CD4-positive, CD25-positive, alpha-beta regulatory T cell (primary cell): Measurements from ENCODE around the gene TSPEAR. TPM values are rescaled to one million over a fixed set of nuclear protein-coding genes. Genes with fewer than 3 reads are reported as not detected.

Experiments
- ATAC-seq, 2 donors: fragments of 150-1000 bp; cut with Tn5 transposase; one replicate each; pipeline ENCODE4 v1.10.0; 2021; ENCODE audit warnings: low read depth in 2 of 2, moderate number of reproducible peaks in 2 of 2, moderate library complexity in 1 of 2
- DNase-seq, 3 donors: peaks; one replicate each; pipeline versions ENCODE4 v3.0.0 to v3.0.0-alpha.2; 2012 to 2022; ENCODE audit warnings: mixed read lengths in 1 of 3
- H3K27ac ChIP-seq: one replicate; pipeline ENCODE4 v1.7.0; 2013; ENCODE audit warnings: mild to moderate bottlenecking, low read length; ENCODE audit not compliant: insufficient read depth, poor library complexity, severe bottlenecking
- H3K27me3 ChIP-seq: one replicate; pipeline ENCODE4 v1.7.0; 2013; ENCODE audit warnings: low read length; ENCODE audit not compliant: control insufficient read depth, insufficient read depth
- H3K36me3 ChIP-seq: one replicate; pipeline ENCODE4 v1.7.0; 2013; ENCODE audit warnings: mild to moderate bottlenecking, low read length, moderate library complexity; ENCODE audit not compliant: control insufficient read depth, insufficient read depth
- H3K4me1 ChIP-seq: 2 replicates; pipeline ENCODE4 v1.7.0; 2013; ENCODE audit warnings: mild to moderate bottlenecking, low read length; ENCODE audit not compliant: insufficient read depth, control insufficient read depth, poor library complexity, severe bottlenecking
- H3K4me3 ChIP-seq: one replicate; pipeline ENCODE4 v1.7.0; 2013; ENCODE audit warnings: low read depth, mild to moderate bottlenecking, low read length, moderate library complexity
- H3K9me3 ChIP-seq, 2 experiments: 1 replicate in 1 of 2; 2 replicates in 1 of 2; pipeline ENCODE4 v1.7.0; 2013; ENCODE audit warnings: low read length in 2 of 2, mild to moderate bottlenecking in 1 of 2, moderate library complexity in 1 of 2; ENCODE audit not compliant: control insufficient read depth in 2 of 2
- H3K27ac Mint-ChIP-seq, 3 donors: one replicate each; pipeline ENCODE4 v1.8.0; 2020 to 2022; ENCODE audit warnings: mild to moderate bottlenecking in 3 of 3, mixed read lengths in 3 of 3, moderate library complexity in 2 of 3
- H3K27me3 Mint-ChIP-seq: one replicate; pipeline ENCODE4 v1.8.0; 2022; ENCODE audit warnings: mild to moderate bottlenecking, mixed read lengths
- H3K36me3 Mint-ChIP-seq: one replicate; pipeline ENCODE4 v1.8.0; 2020; ENCODE audit warnings: mixed read lengths
- H3K4me1 Mint-ChIP-seq, 4 donors: one replicate each; pipeline ENCODE4 v1.8.0; 2020 to 2022; ENCODE audit warnings: mixed read lengths in 4 of 4, mild to moderate bottlenecking in 1 of 4
- H3K4me3 Mint-ChIP-seq, 4 donors: one replicate each; pipeline ENCODE4 v1.8.0; 2020 to 2022; ENCODE audit warnings: mild to moderate bottlenecking in 4 of 4, mixed read lengths in 4 of 4, moderate library complexity in 3 of 4
- H3K9me3 Mint-ChIP-seq, 7 donors: one replicate each; pipeline ENCODE4 v1.8.0; 2020 to 2022; ENCODE audit warnings: mixed read lengths in 7 of 7, mild to moderate bottlenecking in 3 of 7, moderate library complexity in 2 of 7
- polyA plus RNA-seq, 4 donors: library from polyadenylated mRNA; unstranded; fragments of 300-500 nt; fragmentation: Illumina TruSeq; gene quantifications; one replicate each; pipeline ENCODE4 v1.2.3, GENCODE V29; 2021
- total RNA-seq: library from RNA; stranded (reverse); gene quantifications from one replicate; pipeline ENCODE4 v1.2.3, GENCODE V29; 2022

TSPEAR gene
- total and polyA plus RNA-seq, 5 donors from 2014 or later = 0.05 TPM; not detected in 4

DNA sequence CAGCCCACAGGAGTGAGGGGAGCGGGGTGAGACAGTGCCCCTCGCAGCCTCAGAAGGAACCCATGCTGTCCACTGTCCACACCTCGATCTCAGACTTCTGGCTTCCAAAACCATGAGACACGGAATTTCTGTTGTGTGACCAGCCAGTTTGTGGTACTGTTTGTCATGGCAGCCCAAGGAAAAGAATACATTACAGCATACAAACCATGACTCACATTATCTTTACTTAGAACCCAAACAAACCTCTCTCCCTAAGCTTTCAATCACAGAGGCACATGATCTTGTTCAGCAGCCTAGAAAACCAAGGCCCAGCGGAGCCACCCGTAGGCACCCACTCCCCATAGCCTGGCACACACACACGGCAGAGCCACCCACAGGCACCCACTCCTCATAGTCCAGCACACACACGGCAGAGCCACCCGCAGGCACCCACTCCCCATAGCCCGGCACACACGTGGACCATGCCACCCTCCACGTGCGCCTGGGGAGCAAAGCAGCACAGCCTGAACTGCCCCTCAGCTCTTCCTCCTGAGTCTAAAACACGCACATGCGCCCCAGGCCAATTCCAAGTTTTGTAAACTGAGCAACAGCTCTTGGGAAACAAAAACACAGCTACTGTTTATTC, 138.3 kb downstream of the TSPEAR start:
- Mint-ChIP-seq H3K27me3 (peaks cover 23% of the 10 kb centered on the region), H3K4me3 (no peak overlapping the region), H3K9me3 (peaks cover 0 to 18% (median 1%) of the 10 kb centered on the region in 7 donors), H3K36me3 (peaks cover 6% of the 10 kb centered on the region), H3K4me1 (peaks cover 0 to 7% (median 0%) of the 10 kb centered on the region in 4 donors), H3K27ac (peak overlapping the region in 1 of 3 donors; percentile 73)
- H3K36me3 ChIP-seq = no peaks in the 10 kb centered on the region
- no peaks in the 10 kb centered on the region for H3K27me3 ChIP-seq
- no peak for ATAC-seq
- no peak overlapping the region for H3K27ac ChIP-seq
- H3K9me3 ChIP-seq = peaks cover 11 to 12% of the 10 kb centered on the region in 2 experiments
- peaks cover 5% of the 10 kb centered on the region for H3K4me1 ChIP-seq
- H3K4me3 ChIP-seq = no peak overlapping the region
- DNase-seq = no peak

DNA sequence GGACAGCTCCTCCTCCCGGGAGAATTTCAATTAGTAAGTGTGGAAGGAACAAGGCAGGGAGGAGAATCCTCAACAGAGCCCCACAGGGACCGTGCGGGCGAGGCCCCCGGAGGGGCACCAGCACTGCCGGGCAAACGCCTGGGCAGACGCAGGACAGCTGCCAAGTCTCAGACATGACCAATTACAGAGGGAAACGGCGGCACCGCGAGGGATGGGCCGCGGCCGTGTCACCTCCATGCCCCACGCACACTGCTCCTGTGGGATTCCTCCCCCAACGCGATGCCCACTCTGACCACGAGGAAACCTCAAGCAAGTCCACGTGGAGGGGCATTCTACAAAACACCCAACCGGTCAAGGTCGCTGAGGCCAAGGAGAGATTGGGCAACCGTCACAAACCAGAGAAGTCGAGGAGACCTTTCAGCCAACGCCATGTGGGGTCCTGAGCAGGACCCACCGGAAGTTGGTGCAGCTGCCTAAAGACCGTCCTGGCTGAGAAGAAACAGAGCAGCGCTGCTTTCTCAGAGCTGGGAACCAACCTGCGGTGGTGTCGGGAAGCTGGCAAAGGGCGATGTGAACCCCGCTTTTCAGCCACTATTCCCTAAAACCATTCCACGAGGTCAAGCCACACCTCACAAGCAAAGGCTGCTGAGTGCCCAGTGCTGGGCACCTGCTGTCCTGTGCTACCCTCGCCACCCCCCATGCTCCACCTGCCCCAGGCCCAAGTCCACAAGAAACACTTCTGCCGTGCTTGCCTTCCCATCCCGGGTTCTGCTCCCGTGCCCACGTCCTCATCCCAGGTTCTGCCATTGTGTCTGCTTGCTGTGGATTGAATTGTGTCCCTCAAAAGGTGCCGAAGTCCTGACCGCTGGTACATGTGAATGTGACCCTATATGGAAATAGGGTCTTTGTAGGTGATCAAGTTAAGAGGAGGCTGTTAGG, 139.3 kb downstream of the TSPEAR start:
- no peak for ATAC-seq
- Histone ChIP-seq H3K36me3 (no peaks in the 10 kb centered on the region), H3K4me3 (no peak overlapping the region), H3K27ac (no peak overlapping the region), H3K4me1 (peaks cover 5% of the 10 kb centered on the region), H3K9me3 (peaks cover 6 to 8% of the 10 kb centered on the region in 2 experiments), H3K27me3 (no peaks in the 10 kb centered on the region)
- no peak overlapping the region for H3K4me3 Mint-ChIP-seq
- peaks cover 0 to 7% (median 0%) of the 10 kb centered on the region in 4 donors for H3K4me1 Mint-ChIP-seq
- peaks cover 23% of the 10 kb centered on the region for H3K27me3 Mint-ChIP-seq
- no peak overlapping the region for H3K27ac Mint-ChIP-seq
- peaks cover 0 to 11% (median 3%) of the 10 kb centered on the region in 7 donors for H3K9me3 Mint-ChIP-seq
- no peak for DNase-seq
- peaks cover 3% of the 10 kb centered on the region for H3K36me3 Mint-ChIP-seq

DNA sequence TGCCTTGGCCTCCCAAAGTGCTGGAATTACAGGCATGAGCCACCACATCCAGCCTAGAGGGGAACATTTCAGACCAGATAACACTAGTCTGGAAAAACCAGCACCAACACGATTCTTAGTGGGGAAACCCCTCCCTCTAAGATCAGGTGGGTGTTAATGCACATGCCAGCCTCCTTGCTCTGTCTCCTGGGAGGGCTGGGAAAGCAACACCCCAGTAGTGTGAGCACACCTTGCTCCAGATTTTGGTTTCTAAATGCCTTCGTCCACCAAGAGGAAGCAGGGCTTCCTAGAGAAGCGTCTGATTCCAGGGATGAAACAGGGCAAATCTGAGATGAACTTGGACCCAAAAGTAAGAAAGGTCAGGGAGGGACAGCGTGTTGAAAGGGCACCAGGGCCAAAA, 140.1 kb downstream of the TSPEAR start:
- no peak overlapping the region for H3K27ac Mint-ChIP-seq
- no peaks in the 10 kb centered on the region for H3K36me3 Mint-ChIP-seq
- H3K4me3 Mint-ChIP-seq = no peak overlapping the region
- H3K9me3 Mint-ChIP-seq = peaks cover 0 to 6% (median 1%) of the 10 kb centered on the region in 7 donors
- no peak for DNase-seq
- Histone ChIP-seq H3K27me3 (no peaks in the 10 kb centered on the region), H3K4me1 (peaks cover 5% of the 10 kb centered on the region), H3K36me3 (no peaks in the 10 kb centered on the region), H3K27ac (no peak overlapping the region), H3K9me3 (no peaks in the 10 kb centered on the region), H3K4me3 (no peak overlapping the region)
- H3K4me1 Mint-ChIP-seq = peaks cover 0 to 7% (median 0%) of the 10 kb centered on the region in 4 donors
- ATAC-seq = no peak
- H3K27me3 Mint-ChIP-seq = peaks cover 23% of the 10 kb centered on the region

DNA sequence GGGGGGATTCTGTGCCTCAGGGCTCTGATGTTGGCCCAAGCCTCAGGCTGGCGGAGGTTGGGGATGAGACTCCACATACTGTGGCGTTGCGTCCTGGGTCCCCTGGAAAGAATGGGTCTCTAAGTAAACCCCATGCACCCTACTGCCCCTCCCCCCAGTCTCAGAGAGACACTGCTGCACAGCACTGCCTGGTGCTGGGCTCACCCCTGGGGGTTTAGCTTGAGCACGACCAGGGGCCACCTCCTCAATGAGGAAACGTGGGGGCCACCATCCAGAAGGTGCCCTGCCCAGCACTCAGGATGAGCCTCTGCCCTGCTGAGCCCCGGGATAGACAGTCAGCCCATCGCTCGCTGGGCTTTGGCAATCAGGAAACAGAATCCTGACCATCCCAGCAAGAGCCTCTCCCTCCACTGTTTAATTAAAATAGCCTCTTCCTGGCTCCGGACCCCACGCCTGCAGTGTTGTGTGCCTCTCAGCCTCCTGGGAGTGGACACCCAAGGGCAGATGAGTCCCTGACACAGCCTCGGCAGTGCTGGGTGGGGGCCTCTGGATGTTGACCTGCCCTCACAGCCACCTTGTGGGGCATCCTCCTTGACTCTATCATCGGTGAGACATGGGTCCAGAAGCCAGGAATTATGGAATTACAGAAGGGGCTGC, 141.4 kb downstream of the TSPEAR start:
- no peak overlapping the region for H3K4me3 Mint-ChIP-seq
- H3K4me1 ChIP-seq = peaks cover 10% of the 10 kb centered on the region
- no peaks in the 10 kb centered on the region for H3K9me3 ChIP-seq
- H3K9me3 Mint-ChIP-seq = peaks cover 0 to 3% (median 0%) of the 10 kb centered on the region in 7 donors
- peaks cover 14% of the 10 kb centered on the region for H3K27me3 Mint-ChIP-seq
- ATAC-seq (no peak), DNase-seq (no peak)
- H3K36me3 ChIP-seq = no peaks in the 10 kb centered on the region
- no peaks in the 10 kb centered on the region for H3K36me3 Mint-ChIP-seq
- H3K27me3 ChIP-seq = no peaks in the 10 kb centered on the region
- peak overlapping the region in 1 of 3 donors; percentile 60 for H3K27ac Mint-ChIP-seq
- peaks cover 6 to 12% (median 6%) of the 10 kb centered on the region in 4 donors for H3K4me1 Mint-ChIP-seq
- H3K4me3 ChIP-seq = no peak overlapping the region
- H3K27ac ChIP-seq = no peak overlapping the region

DNA sequence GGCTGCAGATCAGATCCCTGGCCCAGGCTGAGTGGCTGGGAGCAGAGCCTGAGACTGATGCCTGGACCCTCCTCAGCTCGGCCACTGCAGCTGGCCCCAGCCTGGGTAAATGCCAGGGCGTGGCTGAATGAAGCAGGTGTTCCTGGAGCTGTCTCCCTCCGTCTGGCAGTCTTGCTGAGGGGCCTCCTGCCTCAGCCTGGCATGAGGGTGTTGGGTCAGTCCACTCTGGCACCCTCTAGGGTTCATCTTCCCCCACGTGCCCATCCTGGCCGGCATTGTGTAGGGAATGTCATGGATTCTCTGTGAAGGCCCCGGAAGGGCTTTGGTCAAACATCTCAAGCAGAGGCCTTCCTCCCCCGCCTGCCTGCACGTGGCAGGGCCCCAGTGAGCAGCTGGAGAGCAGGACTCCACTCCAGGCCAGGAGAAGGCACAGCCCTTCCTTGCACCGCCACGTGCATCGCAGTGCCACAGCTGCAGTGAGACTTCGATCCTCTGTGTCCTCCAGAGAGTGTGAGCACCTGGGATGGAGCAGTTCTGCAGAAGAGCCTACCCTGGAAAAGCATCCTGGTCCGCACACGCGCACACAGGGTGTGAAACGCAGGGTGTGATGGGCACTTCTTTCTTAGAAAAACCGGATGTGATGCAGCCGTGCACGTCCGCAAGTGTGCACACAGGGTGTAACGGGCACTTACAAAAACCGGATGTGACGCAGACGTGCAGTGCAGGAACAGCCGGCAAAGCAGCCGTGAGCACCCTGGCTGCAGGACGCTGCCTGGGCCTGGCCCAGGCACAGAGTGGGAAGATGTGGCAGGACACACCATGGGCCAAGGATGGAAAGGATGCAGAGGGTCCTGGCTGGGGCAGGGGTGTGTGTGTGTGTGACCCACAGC, 142.5 kb downstream of the TSPEAR start:
- Mint-ChIP-seq H3K27me3 (peaks cover 11% of the 10 kb centered on the region), H3K27ac (no peak overlapping the region), H3K9me3 (peaks cover 0 to 3% (median 0%) of the 10 kb centered on the region in 7 donors), H3K36me3 (no peaks in the 10 kb centered on the region), H3K4me1 (peaks cover 11 to 17% (median 14%) of the 10 kb centered on the region in 4 donors), H3K4me3 (no peak overlapping the region)
- Histone ChIP-seq H3K27me3 (no peaks in the 10 kb centered on the region), H3K4me3 (no peak overlapping the region), H3K27ac (no peak overlapping the region), H3K36me3 (no peaks in the 10 kb centered on the region), H3K9me3 (no peaks in the 10 kb centered on the region), H3K4me1 (peaks cover 12% of the 10 kb centered on the region)
- ATAC-seq (no peak), DNase-seq (no peak)

DNA sequence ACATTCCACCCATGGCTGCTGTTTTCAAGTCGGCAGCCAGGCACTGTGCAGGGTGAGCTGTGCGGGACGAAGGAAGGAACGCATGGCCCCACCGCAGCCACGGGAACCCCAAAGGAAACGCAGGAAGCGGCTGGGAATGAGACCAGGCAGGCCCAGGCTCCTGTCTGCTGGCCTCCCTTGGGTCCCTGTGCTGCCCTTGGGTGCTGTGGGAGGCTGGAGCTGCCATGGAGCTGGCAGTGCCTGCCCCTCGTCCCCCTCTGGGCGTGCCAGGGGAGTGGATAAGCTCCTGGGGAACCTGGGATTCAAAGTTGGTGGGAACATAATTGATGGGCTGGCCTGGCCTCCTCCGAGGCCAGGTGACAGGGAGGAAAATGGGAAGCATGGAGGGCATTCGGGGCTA, 143.1 kb downstream of the TSPEAR start:
- DNase-seq (no peak), ATAC-seq (no peak)
- H3K4me3 Mint-ChIP-seq = no peak overlapping the region
- H3K27me3 Mint-ChIP-seq = peaks cover 10% of the 10 kb centered on the region
- Histone ChIP-seq H3K4me3 (no peak overlapping the region), H3K4me1 (peaks cover 12% of the 10 kb centered on the region), H3K9me3 (no peaks in the 10 kb centered on the region), H3K27me3 (no peaks in the 10 kb centered on the region), H3K36me3 (no peaks in the 10 kb centered on the region), H3K27ac (no peak overlapping the region)
- no peak overlapping the region for H3K27ac Mint-ChIP-seq
- H3K36me3 Mint-ChIP-seq = no peaks in the 10 kb centered on the region
- peaks cover 11 to 17% (median 14%) of the 10 kb centered on the region in 4 donors for H3K4me1 Mint-ChIP-seq
- H3K9me3 Mint-ChIP-seq = peaks cover 0 to 3% (median 1%) of the 10 kb centered on the region in 7 donors
